GM19452 (cell line): ENCODE measurements around the gene COL12A1.

Source experiments
- ATAC-seq: cut with Tn5 transposase; IDR thresholded peaks from one replicate; pipeline ENCODE4 v1.9.1; 2021; ENCODE audit not compliant: unreplicated experiment

COL12A1 gene

DNA sequence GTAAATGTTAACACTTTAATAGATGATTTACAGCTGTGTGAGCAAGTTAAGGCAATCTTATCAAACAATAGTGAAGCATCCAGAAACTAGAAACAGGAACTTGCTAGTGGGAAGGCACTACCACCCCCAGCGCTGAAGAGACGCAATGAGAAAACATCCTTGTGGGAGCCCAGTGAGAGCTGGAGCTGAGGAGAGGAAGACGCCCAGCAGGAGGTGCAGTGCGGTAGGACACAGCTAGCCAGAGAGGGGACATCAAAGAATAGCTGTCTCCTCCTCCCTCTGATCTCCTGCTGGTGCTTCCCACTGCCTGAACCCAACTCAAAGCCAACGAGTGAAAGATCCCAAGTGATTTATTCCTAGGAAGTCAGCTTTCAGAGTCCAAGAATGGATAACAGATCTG, 140.3 kb downstream of the COL12A1 start:
- ATAC-seq = no peak

GRCh38 chr6:75052491-75052890, 153.4 kb downstream of the COL12A1 start:
- ATAC-seq = no peak

DNA sequence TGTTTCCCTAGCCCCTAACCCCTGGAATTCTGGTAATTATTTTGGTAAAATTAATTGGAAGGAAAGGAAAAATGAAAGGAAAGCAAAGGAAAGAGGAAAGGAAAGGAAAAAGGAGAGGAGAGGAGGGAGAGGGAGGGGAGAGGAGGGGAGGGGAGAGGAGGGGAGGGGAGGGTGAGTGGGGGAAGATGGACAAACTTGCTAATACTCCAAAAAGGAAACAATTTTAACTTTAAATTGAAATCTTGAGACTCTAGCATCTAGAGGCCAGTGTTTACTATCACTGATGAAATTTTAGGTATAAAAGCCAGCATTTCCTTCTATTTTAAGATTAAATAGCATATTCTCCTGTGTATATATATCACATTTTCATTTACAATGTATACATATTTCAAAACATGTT, 156.5 kb downstream of the COL12A1 start:
- ATAC-seq = no peak

GRCh38 chr6:75044846-75045245, 161.0 kb downstream of the COL12A1 start:
- no peak for ATAC-seq

DNA sequence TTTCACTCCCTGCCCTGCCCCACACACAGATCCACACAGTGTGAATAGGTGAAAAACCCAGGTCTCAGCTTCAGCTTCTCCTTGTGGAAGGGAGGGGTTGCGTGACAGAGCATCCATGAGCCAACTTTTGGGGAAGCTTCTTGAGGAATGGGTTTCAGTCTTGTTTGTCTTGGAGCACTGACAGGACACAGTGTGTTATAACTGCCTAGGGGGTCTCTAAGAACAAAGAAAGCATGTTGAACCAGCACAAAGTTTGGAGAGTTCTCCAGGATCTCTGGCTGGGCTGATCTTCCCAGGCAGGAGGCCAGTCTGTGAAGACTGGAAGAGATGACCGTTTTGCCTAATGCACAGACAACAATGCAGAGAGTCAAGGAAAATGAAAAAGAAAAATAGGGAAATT, 164.5 kb downstream of the COL12A1 start:
- ATAC-seq = no peak
